NCI-H2029 (cell line): Measurements from ENCODE around the gene PTPRH.
"Not testable (repeated sequence)": the region's sequence is repeated elsewhere in the genome, so short reads cannot be mapped to it uniquely, and the experiment has no call there.

Source experiments
- DNase-seq: peaks from one replicate; lab custom pipeline; 2025; lab: John Stamatoyannopoulos, UW

The PTPRH gene

DNA sequence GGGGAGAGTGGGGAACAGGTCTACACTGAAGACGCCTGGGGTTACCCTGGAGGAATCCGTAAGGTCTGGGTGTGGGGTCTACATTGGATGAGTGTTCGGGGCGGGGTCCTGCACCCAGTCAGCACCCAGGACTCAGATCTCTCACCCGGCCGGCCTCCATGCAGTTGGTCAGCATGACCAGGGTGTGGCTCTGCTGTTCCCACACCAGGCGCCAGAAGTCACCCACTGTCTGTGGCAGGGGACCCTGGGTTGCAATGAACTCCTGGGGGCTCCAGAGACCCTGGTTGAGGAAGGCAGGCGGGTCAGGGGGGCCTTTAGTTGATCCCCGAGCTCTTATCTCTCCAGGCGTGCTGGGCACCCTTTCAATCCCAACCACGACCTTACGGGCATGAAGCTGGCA is 23.2 kb downstream of the PTPRH start:
- DNase-seq: no peak

DNA sequence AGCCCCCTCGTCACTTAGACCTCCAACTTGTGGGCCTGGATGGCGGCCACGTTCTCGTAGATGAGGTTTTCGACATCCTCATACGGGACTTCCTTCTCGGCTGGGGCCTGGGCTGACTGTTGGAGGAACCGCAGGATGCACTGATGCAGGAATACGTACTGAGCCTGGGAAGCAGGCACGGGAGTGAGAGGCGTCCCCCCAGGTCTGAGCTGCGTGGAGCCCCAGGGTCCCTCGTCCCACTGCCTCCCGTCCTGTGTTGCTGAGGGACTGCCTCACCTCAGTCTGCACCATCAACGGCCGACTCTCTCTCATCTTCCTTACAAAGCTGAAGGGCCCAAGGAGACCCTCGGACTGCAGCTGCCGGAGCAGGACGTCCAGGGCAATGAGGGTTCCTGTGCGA is 27.6 kb downstream of the PTPRH start:
- no peak for DNase-seq

DNA sequence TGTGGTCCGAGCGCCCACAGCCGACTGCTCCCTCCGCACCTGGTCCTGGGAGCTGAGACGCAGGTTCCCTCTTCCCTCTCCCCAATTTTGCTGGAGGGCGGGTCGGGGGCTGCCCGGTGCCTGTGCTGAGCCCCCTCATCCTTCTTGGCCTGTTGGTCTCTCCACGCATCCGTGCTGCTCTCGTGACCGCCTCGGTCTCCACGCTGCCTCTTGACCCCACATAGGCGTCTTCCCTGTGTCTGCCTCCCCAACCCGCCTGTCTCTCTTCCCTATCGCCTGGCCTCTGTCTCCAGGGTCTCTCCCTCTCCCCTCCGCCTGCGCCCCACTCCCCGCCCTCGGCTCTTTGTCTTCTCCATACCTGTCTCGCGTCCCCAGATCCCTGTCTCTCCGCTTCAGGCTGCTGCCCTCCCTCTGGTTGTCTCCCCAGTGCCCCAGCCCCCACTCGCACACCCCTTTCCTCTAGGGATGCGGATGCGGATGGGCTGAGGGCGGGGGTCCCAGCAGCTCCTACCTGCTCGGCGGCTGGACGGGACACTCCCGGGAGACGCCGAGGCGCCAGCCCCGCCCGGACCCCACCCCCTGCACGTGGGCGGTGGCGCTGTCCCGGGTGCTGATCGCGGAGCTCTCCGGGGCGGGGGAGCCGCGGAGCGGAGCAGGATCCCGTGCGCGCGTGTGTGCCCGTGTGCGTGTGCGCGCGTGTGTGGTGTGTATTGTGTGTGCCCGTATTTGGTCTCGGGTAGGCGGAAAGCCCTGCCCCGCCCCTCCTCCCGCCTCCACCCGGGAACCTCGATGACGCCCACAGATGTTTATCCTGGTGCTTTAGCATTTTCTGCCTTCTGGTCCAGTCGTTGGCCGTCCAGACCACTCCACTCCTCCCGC is 29.5 kb downstream of the PTPRH start, which contains the start of gene SYT5:
TSS of gene SYT5 (minus strand) at position 684 of the 879 bp plus-strand sequence. CDS start 1,248 bp downstream, outside the sequence.
- no peak for DNase-seq

DNA sequence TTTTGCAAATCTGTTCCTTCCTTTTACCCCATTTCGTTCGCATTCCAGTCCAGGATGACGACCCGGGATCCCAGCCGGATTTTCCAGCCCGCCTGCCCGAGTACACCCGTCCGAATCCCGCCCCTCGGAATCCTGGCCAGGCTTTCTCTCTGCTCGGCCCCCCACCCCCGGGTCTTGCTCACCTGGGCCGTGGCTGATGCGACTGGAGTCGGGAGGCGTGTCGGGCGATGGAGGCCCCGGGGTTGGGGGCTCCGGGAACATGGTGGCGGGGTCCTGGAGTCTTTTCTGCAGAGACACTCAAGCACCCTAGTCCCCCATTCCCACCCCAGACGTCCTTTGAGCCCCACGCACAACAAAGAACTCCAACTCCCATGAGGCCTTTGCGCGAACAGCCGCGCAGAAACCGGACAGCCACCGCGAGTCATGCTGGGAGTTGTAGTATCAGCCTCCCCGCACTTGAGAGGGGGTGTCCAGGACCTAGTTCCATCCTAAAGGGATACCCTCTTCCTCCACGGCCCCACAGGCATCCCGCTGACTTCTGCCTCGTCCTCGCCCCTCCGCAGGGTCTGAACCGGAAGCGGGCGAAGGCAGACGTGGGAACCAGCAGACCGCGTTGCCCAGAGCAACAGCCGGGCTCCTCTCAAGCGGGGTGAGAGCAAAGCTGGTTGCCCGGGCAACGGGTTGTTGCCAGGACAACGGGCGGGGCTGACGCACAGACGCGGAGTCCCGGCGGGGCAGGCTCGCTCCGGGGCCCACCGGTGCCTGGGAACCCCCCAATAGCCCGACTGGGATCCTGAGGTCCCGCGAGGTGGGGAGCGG is 30.3 kb downstream of the PTPRH start:
- DNase-seq: peak; percentile 88

DNA sequence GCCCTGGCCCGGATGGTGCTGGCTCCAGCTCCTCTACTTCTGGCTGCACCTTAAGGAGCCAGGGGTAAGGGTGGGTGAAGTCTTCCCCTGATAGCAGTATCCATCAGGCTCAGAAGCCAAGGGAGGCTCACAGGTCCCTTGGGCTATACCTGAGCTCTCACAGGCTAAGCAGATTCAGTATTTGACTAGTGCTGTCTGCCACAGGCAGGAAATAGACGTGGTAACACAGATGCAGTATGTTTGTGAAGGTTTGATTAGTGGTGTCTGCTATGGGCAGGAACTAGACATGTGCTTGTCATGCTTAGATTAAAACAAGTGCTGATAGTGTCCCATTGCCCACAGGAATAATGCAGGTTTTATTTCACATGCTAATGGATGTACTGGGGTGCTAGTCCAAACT is 33.2 kb downstream of the PTPRH start:
- no peak for DNase-seq

DNA sequence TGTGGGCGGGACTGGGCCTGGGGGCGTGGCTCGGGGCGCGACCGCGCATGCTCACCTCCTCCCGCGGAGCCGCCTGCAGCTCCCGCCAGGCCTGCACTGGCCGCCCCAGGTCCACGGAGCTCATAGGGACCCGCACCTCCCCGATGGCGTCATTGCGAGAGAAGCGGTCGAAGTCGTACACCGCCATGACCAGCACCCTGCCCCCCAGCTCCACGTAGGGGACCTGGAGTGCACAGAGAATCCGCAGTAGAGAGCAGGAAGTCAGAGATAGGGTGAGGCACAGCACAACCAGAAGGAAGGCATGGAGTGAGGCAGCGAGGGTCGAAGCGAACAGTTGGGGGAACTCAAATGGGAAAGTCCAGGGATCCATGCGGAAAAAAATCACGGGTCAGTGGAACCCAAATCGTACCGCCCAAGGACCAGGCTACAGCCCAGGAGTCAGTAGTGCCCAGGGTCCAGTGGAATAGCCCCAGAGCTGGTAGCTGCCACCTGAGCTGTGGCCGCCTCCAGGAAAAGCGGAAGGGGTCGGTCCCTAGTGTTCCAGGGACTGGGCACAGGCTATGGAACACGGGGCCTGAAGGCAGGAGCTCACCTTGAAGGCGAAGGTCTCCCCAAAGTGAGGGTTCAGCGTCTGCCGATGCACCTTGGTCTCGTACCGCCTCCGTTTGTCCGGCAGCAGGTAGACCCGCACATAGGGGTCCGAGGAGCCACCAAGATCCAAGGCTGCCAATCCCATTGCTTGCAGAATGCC is 34.0 kb downstream of the PTPRH start:
- no peak for DNase-seq

DNA sequence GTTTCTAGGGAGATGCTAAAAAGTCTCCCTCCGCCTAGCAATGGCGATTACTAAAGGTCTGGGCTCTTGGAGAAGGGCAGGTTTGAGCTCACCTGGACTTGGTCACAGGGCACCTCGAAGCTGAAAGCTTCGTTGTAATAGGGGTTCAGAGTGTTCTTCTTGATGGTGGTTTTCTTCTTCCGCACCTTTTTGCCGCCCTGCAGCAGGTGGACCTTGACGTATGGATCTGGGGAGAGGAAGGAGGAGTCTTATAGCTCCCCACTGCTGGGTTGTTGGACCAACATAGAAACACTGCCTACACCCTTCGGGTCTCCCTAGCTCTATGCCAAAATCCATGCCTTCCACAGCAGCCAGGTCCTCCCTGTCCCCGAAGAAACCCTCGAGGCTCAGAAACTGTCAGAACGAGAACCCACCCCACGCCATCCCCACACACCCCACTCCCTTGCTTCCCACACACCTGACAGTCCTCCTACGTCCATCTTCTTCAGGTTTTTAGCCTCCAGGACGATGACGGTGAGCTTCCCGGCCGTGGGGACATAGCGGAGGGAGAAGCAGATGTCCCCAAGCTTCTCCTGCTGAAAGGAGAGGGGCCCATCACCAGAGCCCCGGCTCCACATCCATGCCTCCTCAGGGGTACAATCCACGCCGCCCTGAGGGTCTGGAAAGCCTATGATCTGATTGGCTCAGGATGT is 34.7 kb downstream of the PTPRH start:
- DNase-seq: no peak

DNA sequence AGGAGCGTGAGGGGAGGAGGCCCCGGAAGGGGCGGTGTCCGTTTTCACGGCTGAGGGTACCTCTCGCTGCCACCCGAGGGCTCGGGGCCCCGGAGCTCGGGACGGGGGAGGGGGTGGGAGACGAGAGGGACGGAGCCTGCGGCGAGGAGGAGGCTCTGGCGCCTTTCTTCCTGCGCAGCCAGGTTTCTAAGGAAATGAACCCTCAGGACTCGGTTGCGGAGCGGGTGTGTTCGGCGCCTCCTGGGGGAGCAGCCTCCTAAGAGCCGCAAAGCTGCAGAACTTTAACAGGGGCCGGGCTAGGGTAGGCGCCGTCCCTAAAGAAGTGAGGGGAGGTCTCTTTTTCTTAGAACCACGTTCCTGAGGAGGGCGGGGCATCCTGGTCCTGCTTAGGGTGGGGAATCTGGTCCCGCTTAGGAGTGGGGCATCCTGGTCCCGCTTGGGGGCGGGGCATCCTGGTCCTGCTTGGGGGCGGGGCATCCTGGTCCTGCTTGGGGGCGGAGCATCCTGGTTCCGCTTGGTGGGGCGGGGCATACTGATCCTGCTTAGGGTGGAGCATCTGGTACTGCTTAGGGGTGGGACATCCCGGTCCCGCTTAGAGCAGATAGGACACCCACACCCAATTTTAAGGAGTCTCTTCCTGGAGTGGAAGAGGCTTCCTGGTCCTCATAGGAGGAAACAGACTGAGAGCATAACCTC is 35.4 kb downstream of the PTPRH start:
- DNase-seq: peak; percentile 30

DNA sequence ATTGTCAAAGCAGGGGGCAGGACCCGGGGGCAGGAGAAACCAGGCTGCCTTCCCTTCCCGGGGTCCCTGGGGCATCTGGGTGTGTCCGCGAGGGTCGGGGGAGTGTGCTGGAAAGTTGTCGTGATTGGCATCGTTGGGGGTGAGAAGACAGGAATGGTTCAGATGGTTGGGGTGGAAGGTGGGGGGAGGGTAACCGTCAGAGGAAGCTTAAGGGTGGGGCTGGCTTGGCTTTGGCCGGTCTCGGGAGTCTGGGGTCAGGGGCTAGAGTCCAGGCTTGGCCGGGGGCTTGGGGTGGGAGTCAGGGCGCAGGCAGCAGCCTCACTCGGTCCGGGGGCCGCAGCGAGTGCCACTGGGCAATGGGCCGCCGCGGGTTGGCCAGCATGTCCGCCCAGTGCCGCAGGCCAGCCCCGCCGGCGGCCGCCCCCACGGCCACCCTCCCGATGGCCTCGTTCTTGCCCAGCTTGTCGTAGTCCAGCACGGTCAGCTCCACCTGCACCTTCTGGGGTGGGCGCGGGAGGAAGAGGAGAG is 36.1 kb downstream of the PTPRH start:
- no peak for DNase-seq

DNA sequence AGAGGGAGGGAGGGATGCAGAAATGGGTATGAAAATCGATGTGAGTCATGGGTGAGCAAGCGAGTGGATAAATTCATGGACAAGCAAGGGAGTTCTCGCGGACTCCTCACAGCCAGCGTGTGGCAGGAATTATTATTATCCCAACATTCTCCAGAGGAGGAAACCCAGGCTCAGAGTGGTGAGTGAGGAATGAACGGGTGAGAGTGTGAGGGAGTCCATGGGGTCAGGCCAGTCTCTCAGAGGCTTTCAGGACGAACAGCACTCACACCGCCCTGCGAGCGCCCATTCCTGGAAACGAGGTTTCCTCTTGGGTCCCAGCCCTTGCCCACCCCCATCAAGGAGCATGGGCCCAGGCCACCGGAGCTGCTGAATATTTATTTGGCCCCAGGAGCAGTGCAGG is 36.6 kb downstream of the PTPRH start:
- DNase-seq: no peak

DNA sequence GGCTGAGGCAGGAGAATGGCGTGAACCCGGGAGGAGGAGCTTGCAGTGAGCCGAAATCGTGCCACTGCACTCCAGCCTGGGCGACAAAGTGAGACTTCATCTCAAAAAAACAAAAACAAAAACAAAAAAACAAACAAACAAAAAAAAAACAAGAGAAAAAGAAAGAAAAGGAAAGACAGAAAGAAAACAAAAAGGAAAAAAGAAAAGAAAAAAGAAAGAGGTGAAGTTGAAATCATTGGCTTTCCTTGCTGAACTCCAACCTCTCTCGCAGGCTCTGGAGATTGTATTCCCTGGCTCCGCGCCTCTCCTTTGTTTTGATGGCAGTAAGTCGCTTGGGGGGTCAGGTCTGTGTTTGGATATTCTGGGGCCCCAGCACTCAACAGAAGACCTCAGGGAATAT is 37.0 kb downstream of the PTPRH start:
- not testable (repeated sequence) for DNase-seq

DNA sequence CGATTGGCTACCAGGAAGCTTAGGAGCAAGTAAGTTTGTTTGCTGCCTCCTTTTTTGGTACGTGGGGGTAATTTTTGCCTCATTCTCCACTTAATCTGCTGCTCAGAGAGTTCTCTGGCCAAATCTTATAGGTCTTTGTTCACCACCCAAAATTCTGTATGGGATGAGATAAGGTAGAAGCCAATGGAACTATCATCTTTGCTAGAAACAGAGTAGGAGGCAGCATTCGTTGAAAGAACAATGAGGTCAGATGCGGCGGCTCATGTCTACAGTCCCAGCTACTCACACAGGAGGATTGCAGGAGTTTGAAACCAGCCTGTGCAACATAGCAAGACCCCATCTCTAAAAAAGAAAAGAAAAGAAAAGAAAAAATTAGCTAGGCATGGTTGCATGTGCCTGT is 37.9 kb downstream of the PTPRH start:
- DNase-seq: no peak

DNA sequence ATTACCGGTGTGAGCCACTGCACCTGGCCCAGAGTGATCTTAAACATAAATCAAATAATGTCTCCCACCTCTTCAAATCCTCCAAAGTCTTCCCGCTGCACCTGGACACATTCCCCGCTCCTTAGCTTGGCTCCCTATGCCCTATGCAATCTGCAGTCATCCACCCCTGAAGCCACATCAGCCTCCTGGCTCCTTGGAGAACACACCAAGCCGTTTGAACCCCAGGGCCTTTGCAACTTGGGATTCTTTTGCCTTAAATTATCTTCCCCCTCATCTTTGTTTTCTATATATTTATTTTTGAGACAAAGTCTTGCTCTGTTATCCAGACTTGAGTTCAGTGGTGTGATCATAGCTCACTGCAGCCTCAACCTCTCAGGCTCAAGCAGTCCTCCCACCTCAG is 40.2 kb downstream of the PTPRH start:
- no peak for DNase-seq

DNA sequence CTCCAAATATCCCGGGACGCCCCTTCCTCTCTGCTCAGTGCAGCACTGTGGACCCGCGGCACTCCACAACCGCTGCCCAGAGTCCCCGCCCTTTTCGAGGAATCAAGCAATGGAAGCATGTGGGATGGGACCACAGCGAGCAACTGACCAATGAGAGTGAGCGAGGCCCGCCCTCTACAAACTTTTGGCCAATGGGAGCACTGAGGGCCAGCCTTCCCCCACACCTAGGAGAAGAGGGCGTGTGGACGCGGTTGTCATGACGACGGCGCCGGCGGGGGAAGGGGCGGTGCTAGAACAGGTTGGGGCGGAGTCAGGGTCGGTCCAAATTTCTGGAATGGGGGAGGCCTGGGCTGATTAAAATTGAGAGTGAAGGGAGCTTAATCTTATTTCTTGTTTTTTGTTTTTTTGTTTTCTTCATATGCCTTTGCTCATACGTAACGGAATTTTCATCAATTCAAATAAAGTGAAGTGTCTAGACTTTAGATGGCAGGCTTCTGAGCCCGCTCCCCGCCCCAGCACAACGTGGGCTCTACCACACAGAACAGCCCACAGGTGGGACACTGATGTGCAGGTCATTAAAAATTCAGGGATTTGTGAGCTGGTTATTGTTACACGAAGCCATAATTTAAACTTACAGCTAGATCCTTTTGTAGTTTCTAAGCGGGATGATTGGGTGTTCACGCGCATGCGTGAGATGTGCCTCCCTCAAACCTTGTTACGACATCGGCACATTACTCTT is 42.6 kb downstream of the PTPRH start, which contains the start of gene DNAAF3:
TSS of gene DNAAF3 (minus strand) at position 84 of the 739 bp plus-strand sequence. CDS start 200 bp downstream, outside the sequence.
- peak; percentile 96 for DNase-seq

DNA sequence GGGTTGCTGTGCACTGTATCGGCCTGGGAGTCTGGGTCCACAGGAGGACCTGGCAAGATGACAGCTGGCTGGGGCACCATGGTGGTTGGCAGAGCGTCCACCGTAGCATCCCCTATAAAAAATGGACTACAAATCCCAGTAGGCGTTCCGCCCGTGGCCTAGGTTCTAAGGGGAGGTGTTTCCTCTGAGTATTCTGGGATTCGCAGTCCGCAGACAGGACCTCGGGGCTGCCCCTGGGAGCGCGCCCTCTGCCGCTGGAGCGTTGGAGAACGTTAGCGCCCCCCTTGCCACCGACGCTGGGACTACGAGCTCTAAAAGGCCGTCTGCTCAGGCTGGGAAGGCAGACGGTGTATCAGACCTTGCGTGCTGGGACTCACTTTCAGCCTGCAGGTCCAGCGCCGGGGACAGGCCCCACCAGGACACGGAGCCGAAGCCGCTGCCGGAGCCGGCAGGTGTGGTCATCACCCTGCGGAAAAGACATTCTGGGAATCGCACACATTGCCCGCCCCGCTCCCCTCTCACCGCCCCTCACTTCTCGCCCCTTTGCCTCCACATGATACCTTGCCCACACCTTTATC is 43.3 kb downstream of the PTPRH start:
- peak; percentile 46 for DNase-seq

DNA sequence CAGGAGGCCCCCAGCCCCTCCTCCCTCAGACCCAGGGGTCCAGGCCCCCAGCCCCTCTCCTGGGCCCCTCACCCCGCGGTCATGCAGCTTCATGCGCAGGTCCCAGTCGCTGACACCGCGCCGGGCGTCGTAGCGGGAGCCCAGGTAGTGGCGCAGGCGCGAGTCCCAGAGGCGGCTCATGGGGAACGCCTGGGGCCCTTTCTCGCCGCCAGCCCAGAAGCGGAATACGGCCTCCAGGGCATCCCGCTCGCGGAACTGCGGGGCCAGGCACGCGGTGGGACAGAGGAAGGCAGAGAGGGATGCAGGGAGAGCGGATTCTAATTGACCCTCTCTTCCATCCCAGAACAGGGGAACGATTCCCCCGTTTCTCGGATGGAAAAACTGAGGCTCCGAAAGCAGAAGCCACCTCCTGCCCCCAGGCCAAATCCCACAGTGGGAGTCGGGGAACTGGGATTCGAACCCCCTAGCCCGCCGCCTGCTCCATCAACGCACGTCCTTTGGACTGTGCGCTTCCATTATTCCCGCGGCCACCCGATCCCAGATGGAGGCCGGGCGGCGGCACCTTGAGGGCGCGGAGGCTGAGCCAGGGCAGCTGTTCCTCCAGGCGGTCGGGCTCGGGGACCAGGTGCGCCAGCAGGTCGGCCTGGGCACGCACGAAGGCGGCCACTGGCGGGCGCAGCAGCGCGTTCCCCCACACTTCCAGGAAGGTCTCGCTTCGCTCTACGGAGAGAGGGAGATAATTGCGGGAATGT is 47.6 kb downstream of the PTPRH start:
- DNase-seq: no peak

DNA sequence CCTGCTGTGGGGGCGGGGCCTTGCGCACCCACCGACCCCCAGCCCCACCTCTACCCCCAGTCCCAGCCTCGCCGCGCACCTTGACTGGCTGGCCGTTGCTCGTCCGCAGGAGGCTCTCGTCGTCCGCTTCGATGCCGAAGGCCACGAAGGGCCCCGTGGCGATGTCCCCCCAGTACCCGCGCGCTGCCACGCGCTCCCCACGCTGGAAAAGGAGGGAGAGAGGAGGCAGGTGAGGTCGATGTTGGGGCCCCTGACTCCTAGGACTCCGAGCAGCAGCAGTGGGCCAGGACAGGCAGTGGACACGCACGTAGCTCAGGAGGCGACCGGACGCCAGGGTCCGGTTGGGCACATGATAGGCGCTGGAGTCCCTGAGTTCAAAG is 48.3 kb downstream of the PTPRH start:
- DNase-seq: no peak

DNA sequence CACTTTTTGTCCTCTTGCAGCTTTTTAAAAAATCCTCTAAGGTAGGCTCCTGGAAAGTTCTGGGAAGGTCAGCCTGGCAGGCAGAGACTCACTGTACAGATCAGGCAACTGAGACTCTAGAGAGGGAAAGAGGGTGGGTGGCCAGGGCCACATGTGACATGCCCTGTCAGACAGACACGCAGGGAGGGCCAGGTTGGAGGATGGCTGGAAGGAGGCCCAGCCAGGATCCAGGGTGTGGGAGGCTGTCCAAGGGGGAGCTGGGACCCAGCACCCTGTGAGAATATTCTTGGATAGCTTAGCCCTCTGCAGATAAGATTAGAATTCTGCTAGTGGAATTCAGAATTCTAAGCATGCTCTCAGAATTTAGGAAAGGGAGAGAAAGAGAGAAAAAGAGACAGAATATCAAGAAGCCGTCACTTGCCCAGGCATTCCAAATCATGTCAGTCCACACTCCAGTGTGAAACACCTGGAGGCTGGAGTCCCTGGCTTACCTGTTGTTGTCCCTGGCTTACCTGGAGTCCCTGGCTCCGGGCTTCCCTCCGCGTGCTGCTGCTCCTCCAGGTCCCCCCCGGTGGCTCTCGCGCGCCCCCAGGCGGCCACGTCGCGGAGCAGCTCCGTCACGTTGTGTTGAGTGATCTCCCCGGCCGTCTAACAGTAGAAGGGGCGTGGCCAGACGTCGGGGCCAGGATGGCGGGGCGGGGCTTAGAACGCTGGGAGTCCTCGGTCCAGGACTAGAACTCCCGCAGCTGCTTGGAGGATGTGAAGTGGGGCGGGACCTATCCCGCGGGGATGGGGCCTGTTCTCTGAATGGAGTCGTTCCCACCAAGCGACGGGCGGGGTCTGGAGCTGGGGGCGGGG is 48.9 kb downstream of the PTPRH start:
- peak; percentile 92 for DNase-seq
